UCSD-AML1 (cell line): ENCODE measurements around the gene EXOC6.
A peak's percentile ranks its signal among the peaks of the same experiment; 100 is the strongest.
"Not testable (repeated sequence)": the region's sequence is repeated elsewhere in the genome, so short reads cannot be mapped to it uniquely, and the experiment has no call there.

Experiments used
- DNase-seq: peaks from one replicate; lab custom pipeline; 2025; ENCODE audit not compliant: unreplicated experiment; lab: John Stamatoyannopoulos, UW

The EXOC6 gene

DNA sequence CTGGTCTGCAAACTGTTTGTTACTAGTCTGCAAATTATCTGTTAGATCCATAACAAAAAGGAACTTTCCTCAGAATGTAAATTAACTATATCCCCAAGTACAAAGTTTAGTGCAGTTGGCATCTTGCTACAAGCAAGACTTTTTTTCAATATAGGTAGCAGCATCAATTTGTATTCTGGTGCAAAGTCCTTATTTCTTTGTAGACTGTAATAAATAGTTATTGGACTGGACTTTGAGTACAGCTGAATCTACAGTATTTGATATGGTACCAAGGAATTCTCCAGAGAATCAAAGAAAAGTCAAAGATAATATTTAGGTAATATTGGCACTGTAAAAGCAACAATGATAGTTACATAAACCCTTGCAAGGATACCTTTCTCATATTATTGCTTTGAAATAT, 89.6 kb downstream of the EXOC6 start:
- no peak for DNase-seq

DNA sequence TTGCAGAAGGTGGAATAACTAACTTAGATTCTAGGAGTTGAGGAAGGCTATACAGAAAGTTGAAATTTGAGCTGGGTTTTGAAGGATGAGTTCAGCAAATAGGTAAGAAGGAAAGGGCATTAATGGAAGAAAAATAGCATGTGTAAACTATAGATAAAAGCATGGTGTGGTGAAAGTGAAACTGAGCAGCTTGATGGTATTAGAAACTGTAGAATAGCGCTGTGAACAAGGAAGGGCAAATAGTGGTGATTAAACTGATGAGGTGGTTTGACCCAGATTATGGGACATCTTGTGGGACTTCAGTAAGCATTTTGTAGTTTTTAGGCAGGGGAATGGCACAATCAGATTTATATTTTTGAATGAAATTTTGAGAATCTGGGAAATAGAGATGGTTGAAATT, 90.5 kb downstream of the EXOC6 start:
- DNase-seq: no peak

DNA sequence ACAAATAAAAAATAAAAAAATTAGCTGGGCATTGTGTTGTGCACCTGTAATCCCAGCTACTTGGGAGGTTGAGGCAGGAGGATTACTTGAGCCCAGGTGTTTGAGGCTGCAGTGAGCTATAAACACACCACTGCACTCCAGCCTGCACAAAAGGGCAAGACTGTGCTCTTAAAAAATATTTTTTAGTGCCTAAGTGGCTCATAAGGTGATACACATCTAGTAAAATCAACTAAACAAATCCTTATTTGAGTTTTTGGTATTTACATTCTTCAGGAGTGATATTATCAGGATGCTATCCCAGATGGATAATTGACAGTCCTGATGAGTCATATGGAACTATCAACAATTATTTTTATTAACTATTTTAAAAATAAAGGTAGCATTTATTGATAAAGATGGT, 93.9 kb downstream of the EXOC6 start:
- DNase-seq: no peak

DNA sequence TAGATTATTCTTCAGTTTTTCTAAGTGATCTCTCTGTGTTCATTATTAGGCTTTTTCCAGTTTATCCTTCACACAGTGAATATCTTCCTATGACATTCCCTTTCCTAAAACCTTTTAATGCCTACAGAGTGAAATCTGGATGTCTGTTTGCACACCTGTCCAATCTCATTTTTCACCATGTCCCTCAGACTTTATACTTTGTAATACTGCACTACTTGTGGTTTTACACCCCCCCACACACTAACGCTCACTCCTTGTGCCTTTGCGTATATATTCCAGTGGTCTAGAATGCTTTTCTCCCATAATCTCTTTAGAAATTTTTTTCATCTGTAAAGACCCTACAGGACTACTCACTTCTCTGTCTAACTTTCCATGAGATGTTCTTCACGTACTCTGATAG, 98.2 kb downstream of the EXOC6 start:
- no peak for DNase-seq

DNA sequence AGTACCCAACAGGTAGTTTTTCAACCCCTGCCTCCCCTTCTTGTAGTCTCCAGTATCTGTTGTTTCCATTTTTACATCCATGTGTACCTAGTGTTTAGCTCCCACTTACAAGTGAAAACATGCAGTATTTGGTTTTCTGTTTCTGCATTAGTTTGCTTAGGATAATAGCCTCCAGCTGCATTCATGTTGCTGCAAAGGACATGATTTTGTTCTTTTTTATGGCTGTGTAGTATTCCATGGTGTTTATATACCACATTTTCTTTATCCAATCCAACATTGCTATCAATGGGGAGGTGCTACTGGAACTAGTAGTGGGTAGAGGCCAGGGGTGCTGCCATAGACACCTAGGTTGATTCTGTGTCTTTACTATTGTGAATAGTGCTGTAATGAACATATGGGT, 104.3 kb downstream of the EXOC6 start:
- not testable (repeated sequence) for DNase-seq

DNA sequence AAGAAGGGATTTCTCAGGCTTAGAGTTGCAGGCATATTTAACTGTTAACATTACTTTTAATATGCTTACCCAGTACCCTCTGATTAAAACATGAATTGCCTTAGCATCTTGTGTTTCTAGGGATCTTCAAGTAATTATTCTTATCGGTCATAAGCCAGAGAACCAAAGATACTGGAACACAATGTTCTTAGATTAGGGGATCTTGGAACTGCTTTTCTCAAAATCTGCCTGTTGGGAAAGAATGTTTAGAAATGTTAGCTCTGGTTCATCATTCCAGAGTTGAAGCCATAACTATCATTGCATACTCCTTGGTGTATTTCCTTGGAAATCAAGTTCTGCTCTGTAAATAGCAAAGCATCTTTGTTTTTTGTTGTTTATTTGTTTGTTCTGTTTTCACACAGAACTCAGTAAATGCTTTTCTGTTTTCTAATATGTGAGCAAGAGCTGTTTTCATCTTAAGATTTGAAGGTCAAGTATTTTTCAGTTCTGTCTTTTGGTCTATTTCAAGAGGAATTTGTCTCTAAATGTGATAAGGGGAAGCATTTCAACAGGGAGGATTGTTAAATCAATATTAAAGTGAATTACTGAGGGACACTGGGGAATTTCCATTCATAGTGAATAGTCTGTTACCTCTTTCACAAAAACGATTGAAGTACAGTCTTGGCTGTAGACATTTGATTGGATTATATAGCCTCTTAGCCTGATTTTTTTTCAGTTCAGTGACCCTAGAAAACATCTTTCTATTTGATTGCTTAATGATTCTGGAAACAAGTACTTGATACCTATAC, 109.1 kb downstream of the EXOC6 start:
- DNase-seq: no peak

DNA sequence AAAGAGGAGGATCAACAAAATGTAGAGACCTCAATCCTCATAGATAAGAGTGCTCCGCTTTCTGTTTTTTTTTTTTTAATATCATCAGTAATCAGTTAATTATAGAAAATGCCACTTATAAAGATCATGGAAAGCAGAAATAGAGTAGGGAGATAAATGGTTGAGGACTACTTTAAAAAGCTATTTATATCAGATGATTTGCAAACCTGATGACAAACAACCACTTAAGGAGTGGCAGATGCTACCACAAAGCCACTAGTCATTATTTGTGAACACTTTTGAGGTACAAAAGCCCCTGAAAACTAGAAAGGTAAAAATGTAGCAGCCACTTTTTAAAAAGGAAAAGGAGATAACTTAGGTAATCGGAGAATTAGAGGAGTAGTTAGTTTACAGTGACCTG, 113.3 kb downstream of the EXOC6 start:
- no peak for DNase-seq

DNA sequence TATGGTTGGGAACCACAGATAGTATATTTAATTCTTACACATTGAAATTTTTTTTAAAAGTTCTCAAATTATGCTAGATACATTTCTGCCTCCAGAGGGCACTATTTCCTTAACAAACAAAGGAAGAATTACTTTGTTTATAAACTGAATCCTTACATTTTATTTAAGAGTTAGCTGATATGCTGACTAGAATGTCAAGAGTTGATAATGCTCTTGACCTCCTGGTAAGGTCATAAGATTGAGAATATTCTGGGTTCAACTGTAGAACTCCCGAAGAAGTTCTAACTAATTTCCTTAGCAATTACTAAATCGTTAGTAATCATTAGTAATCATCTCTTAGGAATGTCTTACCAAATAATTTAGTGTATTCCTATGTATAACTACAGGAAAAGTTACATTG, 117.0 kb downstream of the EXOC6 start:
- DNase-seq: no peak

DNA sequence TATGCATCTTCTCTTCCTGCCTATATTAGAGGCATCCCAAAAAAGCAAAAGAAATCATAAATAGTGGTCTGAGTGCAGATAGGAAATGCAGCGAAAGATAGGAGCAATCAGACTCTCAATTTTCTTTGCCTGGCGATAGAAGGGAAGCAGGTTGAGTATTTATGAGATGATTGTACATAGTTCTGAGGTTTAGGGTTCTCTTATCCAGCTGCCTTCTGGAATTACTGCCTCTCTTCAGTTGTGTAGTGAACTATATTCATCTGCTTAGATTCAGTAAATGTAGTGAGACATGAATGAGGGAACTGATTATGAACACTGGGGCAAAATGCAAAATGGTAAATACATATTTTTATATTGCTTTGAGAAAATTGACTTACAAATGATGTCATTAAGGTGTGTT, 119.3 kb downstream of the EXOC6 start:
- no peak for DNase-seq

DNA sequence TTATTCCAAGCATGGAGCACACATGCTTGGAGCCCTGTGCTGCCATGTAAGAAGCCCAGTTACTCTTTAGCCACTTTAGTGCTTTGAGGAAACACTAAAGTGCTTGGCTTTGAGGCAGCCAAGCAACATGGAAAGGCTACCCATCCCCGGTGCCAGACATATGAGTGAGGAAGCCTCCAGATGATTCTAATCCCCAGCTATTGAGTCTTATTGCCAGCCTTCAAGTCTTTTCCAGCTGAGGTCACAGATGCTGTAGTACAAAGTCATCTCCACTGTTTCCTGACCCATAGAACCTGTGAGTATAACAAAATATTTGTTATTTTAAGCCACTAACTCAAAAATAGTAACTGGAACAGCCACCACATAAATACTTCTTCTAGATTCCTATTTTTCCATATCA, 120.8 kb downstream of the EXOC6 start:
- no peak for DNase-seq

DNA sequence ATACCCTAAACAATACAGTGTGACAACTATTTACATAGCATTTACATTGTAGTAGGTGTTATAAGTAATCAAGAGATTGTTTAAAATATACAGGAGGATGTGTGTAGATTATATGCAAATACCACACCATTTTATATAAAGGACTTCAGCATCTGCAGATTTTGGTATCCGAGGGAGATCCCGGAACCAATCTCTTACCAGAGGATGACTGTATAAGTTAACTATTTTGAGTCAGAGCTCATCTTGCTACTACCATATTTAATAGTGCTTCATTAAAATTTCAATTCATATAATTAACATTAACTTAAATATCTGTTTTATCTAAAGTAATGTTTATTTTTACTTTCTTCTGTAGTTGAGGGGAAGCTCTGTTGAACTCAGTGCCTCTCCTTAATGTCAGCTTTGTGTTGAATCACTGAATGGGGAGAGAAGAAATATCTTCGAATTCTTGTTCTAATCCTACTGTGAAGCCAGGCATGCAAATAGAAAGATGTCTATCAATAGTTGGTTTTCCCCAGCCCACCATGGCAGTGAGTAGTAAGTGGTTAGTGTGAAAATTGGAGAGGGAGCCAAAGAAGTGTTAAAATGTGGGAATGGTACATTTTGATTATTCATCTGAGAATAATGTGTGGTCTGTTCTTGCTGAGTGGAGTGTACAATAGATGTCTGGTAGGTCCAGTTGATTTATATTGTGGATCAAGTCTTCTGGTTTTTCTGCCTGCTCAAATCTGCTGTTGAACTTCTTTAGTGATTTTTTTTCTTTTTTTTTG, 122.2 kb downstream of the EXOC6 start:
- DNase-seq: no peak

DNA sequence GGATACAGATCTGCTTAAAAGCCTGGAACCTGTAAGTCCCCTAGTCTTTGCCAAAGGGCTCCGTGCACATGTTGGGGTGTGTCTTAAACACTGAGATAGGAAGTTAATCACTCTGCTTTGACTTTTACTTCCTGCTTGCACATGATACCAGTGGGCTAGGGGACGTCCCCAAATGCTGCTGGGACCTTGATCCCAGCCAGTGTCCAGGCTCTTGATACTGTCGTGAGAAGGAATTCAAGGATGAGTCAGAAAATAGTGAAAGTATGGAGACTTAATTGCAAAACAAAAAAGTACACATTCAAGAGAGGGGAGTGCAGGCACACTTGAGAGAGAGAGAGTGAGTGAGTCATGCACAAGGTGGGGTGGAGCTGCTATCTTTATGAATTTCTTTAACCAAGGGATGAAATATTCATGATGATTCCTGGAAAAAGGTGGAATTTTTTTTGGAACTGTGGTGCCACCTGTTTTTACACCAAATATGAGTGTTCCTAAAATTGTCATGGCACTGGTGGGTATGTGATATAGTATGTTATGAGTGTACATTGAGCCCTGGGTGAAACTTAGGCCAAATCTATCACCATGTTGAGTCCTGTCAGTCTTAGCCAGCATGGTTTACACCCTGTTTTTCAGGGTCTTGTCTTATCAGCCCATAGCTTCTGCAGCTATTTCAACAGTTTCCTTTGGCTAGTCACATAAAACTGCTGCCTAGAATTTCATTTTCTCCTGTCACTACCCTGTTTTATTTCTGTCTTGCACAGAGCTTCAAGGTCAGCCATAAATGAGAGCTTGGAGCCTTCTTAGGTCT, 123.9 kb downstream of the EXOC6 start:
- peak; percentile 16 for DNase-seq

DNA sequence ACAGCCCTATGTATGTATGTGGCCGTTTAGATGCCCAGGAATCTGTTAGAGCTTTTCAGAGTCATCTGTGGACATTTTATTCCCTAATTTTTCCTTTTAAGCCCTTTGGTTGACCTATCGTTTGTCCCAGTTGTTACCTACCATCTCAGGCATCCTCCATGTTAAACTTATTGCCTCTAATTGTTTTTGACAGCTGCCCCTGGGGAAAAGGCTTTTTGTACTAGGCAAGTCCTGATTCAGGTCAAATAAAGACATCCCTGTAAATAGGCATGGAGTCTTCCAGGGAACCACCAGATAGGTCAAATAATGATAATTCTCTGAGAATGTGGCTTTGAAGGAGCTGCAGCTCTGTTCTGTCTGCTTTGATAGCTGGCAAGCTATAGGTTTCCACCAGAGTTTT, 124.6 kb downstream of the EXOC6 start:
- no peak for DNase-seq

DNA sequence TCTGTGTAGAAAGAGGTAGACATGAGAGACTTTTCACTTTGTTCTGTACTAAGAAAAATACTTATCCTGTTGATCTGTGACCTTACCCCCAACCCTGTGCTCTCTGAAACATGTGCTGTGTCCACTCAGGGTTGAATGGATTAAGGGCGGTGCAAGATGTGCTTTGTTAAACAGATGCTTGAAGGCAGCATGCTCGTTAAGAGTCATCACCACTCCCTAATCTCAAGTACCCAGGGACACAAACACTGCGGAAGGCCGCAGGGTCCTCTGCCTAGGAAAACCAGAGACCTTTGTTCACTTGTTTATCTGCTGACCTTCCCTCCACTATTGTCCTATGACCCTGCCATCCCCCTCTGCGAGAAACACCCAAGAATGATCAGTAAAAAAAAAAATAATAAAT, 128.0 kb downstream of the EXOC6 start:
- not testable (repeated sequence) for DNase-seq

DNA sequence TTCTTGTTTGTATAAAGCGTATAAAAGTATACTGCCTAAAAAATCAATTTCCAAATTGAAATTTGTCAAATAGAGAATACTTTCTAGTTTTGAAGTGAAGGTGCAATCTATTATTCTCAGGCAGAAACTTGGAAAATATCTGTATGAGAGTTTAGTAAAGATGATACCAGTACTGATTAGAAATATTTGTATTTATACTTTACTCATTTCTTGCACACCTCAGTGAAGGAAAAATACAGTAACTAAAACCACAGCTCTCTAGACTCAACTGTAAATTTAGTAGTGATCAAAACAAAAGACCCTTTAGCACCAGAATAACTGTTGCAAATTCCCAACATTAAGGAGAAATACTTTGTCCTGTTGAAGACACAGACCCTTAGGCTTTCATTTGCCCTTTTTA, 140.9 kb downstream of the EXOC6 start:
- no peak for DNase-seq

DNA sequence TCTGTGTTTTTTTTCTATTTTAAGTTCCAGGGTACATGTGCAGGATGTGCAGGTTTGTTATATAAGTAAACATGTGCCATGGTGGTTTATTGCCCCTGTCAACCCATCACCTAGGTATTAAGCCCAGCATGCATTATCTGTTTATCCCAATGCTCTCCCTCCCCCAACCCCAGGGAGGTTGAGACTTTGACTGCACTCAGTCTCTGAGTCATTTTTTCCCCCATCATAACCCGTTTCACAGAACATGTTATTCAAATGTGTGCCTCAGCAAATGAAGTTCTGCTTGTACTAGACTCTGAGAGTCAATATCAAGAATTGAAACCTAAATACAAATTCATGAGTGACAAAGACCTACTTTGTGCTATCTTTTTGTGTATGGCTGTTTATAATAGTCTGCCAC, 142.3 kb downstream of the EXOC6 start:
- peak; percentile 48 for DNase-seq

DNA sequence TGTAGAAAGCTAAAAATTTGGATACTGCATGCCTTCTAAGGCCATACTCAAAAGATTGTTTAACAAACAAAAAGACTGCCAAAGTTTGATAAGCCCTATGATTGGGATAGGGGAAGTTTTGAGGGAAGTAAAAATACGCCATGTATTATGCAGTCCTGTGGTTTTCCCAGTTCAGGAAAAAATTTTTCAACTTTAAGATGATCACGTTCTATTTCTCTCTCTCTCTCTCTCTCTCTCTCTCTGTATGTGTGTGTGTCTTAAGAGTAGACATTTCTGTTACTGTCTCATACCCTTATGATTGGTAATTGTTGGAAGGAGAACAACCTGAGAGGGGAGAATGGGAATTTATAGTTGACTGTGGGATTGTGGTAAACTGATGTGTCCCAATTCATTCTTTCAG, 143.2 kb downstream of the EXOC6 start:
- DNase-seq: no peak

DNA sequence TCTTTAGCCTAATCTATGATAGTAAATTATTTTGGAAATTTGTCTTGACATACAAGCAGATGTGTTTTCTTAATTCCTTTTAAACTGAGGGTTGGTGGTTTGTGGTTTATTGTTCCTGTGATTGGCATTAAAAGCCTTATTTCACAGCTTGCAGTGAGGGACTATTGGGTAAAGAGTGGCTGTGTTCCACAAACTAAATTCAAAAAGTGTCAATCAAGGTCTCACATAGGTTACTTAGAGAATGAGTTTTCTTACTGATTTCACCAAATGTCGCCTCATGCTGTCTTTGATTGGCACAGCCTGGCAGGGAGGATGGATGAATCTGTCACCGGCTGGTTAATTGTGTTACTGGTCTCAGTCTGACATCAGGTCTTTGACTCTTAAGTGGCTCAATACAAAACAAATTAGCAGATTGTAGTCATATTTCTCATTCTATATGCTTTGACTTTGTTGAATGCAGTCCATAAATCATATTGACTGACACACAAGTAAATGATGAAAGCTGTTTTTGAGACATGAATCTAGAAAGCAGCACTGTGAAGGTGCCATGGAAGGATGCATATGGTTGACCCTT, 145.5 kb downstream of the EXOC6 start:
- DNase-seq: peak; percentile 72

DNA sequence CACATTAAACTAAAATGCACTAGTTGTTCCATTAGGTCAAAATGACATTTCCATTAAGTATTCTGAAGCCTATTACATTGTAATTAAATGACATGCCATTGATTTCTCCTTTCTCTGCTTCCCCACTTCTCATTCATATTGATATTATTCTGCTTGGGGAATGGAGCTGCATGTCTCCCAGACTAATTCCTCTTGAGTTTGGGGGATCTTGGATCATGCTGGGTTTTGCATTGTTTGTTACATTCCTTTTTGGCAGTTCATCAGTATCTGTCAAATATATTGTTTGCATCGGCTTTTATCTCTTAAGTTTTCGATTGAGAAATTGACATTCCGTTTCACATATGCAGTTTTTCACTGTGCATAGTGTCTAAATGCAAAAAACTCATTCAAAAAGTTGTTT, 147.2 kb downstream of the EXOC6 start:
- DNase-seq: no peak

DNA sequence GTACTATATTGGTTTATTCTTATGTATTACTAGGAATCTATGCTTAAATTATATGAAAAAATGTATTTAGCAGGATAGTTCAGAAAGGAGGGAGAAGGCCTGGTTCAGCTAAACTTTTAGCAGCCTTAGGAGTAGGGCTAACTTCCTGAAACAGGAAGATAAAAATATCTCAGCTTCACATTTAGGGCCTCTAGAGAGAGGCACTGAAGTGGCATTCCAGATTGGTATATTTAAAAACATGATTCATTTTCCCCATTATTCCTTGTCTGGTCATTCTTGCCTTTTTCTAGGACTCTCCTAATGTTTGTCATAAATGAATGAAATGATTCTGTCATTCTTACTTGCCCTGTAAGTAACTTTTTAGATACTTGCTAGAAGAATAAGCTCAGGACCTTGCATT, 149.3 kb downstream of the EXOC6 start:
- DNase-seq: no peak

DNA sequence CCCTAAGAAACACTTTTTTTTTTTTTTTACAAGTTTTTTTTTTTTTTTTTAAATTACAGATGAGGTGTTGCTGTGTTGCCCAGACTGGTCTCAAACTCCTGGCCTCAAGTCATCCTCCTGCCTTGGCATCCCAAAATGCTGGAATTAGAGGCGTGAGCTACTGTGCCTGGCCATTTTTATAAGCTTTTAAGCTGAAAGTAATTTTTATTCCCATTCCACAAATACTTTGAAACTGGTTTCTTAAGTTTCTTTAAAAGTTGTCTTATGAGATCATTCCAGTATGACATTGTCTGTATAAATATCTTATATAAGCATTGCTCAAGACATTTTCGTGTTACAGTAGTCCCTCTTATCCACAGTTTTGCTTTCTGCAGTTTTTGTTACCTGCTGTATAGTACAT, 150.9 kb downstream of the EXOC6 start:
- no peak for DNase-seq
